Gastrocnemius medialis (tissue), 4 donors: ENCODE measurements around the gene PTPN22. TPM values are rescaled to one million over a fixed set of nuclear protein-coding genes. Genes with fewer than 3 reads are reported as not detected.

Experiments
- ATAC-seq, 2 donors: fragments of 150-250 bp; one replicate each; pipeline ENCODE4 v1.9.1; 2016
- DNase-seq, 2 donors: peaks; one replicate each; pipeline ENCODE4 v3.0.0-alpha.2; 2019
- H3K27ac ChIP-seq, 4 donors: fragments of 200-600 bp; sonication (generic); 1 replicate in 1 of 4; 2 replicates in 3 of 4; pipeline ENCODE4 v1.5.1; 2016 to 2018; ENCODE audit warnings: mild to moderate bottlenecking in 2 of 4, moderate library complexity in 1 of 4
- H3K27me3 ChIP-seq, 3 donors: fragments of 200-600 bp; sonication (generic) in 2 of 3; 1 replicate in 1 of 3; 2 replicates in 2 of 3; pipeline versions ENCODE4 v1.5.1 to v1.6.0; 2016 to 2019; ENCODE audit warnings: mild to moderate bottlenecking in 1 of 3, moderate library complexity in 1 of 3
- H3K36me3 ChIP-seq, 2 donors: fragments of 200-600 bp; sonication (generic) in 1 of 2; one replicate each; pipeline ENCODE4 v1.5.1; 2017 to 2018
- H3K4me1 ChIP-seq, 2 donors: fragments of 200-600 bp; sonication (generic) in 1 of 2; one replicate each; pipeline ENCODE4 v1.5.1; 2016 to 2017; ENCODE audit warnings: mild to moderate bottlenecking in 2 of 2
- H3K4me3 ChIP-seq, 4 donors: fragments of 200-600 bp; sonication (generic) in 3 of 4; 1 replicate in 1 of 4; 2 replicates in 3 of 4; pipeline ENCODE4 v1.5.1; 2016 to 2019; ENCODE audit warnings: mild to moderate bottlenecking in 2 of 4
- H3K9me3 ChIP-seq, 3 donors: fragments of 200-600 bp; sonication (generic) in 2 of 3; 1 replicate in 1 of 3; 2 replicates in 2 of 3; pipeline ENCODE4 v1.5.1; 2016 to 2019
- CTCF ChIP-seq, 5 experiments: fragments of 450-650 bp in 3 of 5; fragments of 200-600 bp in 2 of 5; sonication (generic) in 2 of 5; IDR thresholded peaks in 4 of 5; conservative IDR thresholded peaks in 1 of 5; 1 replicate in 4 of 5; 2 replicates in 1 of 5; pipeline ENCODE4 v1.5.1; 2016 to 2019; ENCODE audit warnings: antibody characterized with exemption in 5 of 5, mild to moderate bottlenecking in 3 of 5, moderate library complexity in 3 of 5
- POLR2A ChIP-seq, 2 donors: fragments of 450-650 bp; IDR thresholded peaks; one replicate each; pipeline ENCODE4 v1.6.1; 2017; ENCODE audit warnings: antibody characterized with exemption in 2 of 2, mild to moderate bottlenecking in 2 of 2, moderate library complexity in 2 of 2
- in situ Hi-C, 4 donors: fragments of 200-750 bp; cut with MboI; loops; one replicate each; pipeline versions ENCODE4 v1.15.0 to v1.8.0; 2017; ENCODE audit warnings: low sequenced_read_pairs in 4 of 4
- intact Hi-C: fragments of 100-400 bp; cut with DNase I; formaldehyde crosslinking; loops from one replicate; pipeline ENCODE4 v1.15.1; 2023; ENCODE audit warnings: low total_unique reads
- total RNA-seq, 4 donors: library from RNA; depleted of rRNA; stranded (reverse); fragments of >200 nt; gene quantifications; one replicate each; pipeline versions ENCODE4 v1.1.0 to v1.2.3, GENCODE V29; 2016

The PTPN22 gene
- total RNA-seq, 4 donors from 2014 or later = 0.10 to 1.7 (median 0.63) TPM

GRCh38 chr1:113818578-113818977 lies 52.9 kb downstream of the PTPN22 start:
- TF ChIP-seq POLR2A (IDR thresholded peaks at IDR 0.05) (no peak), CTCF (IDR thresholded peaks at IDR 0.05 in 4 of 5, conservative IDR thresholded peaks at IDR 0.05 in 1 of 5) (no peak)
- Histone ChIP-seq H3K27ac (peak overlapping the region in 3 of 4 donors; percentile 30 to 64 (median 48)), H3K9me3 (no peaks in the 10 kb centered on the region), H3K27me3 (no peaks in the 10 kb centered on the region), H3K4me3 (no peak overlapping the region), H3K36me3 (no peaks in the 10 kb centered on the region), H3K4me1 (no peaks in the 10 kb centered on the region)
- peak; percentile 80 to 81 for ATAC-seq
- in situ Hi-C loops (loop anchor here in 2 of 4 donors (10.0 kb wide), 2 partner anchors 86 to 116 kb away; partner anchors contain the start of genes AP4B1 (in 1 of the 2) and DCLRE1B (in 1 of the 2)), intact Hi-C loops (loop anchor here (10.0 kb wide), 2 partner anchors 424 to 766 kb away; partner anchors contain the start of genes BCAS2 and MAGI3)
- no peak for DNase-seq

GRCh38 chr1:113813218-113813617 lies 58.3 kb downstream of the PTPN22 start:
- no peak for DNase-seq
- TF ChIP-seq CTCF (IDR thresholded peaks at IDR 0.05 in 4 of 5, conservative IDR thresholded peaks at IDR 0.05 in 1 of 5) (no peak), POLR2A (IDR thresholded peaks at IDR 0.05) (no peak)
- Histone ChIP-seq H3K4me1 (peaks cover 23 to 34% of the 10 kb centered on the region in 2 donors), H3K27ac (peak overlapping the region; percentile 94 to 98 (median 96)), H3K27me3 (no peaks in the 10 kb centered on the region), H3K4me3 (peak overlapping the region in 2 of 4 donors; percentile 47 to 96), H3K36me3 (no peaks in the 10 kb centered on the region), H3K9me3 (no peaks in the 10 kb centered on the region)
- intact Hi-C loops = loop anchor here (10.0 kb wide), 2 partner anchors 418 to 772 kb away; partner anchors contain the start of genes BCAS2 and MAGI3
- in situ Hi-C loops = loop anchor here in 2 of 4 donors (10.0 kb wide), 2 partner anchors 92 to 122 kb away; partner anchors contain the start of genes AP4B1 (in 1 of the 2) and DCLRE1B (in 1 of the 2)
- no peak for ATAC-seq

- Histone ChIP-seq H3K36me3 (no peaks in the 10 kb centered on the region), H3K9me3 (no peaks in the 10 kb centered on the region), H3K4me1 (peaks cover 23 to 38% of the 10 kb centered on the region in 2 donors), H3K4me3 (peak overlapping the region; percentile 47 to 96 (median 91)), H3K27me3 (no peaks in the 10 kb centered on the region), H3K27ac (peak overlapping the region; percentile 94 to 98 (median 96))
- TF ChIP-seq POLR2A (IDR thresholded peaks at IDR 0.05) (no peak), CTCF (IDR thresholded peaks at IDR 0.05 in 4 of 5, conservative IDR thresholded peaks at IDR 0.05 in 1 of 5) (no peak)
- ATAC-seq (no peak), DNase-seq (no peak)
- intact Hi-C loops = loop anchor here (1.0 to 10.0 kb wide), 5 partner anchors 53 to 772 kb away; partner anchors contain the start of genes BCAS2, DCLRE1B, HIPK1 and MAGI3
- in situ Hi-C loops = loop anchor here in 2 of 4 donors (10.0 kb wide), 2 partner anchors 92 to 122 kb away; partner anchors contain the start of genes AP4B1 (in 1 of the 2) and DCLRE1B (in 1 of the 2)
Measured at GRCh38 chr1:113812661-113813135, 58.8 kb downstream of the PTPN22 start.

- Histone ChIP-seq H3K27me3 (no peaks in the 10 kb centered on the region), H3K4me3 (peak within 1 kb of the TSS; percentile 86 to 96 (median 91)), H3K27ac (peak within 1 kb of the TSS; percentile 94 to 98 (median 96)), H3K36me3 (no peaks in the 10 kb centered on the region), H3K9me3 (no peaks in the 10 kb centered on the region), H3K4me1 (peaks cover 23 to 38% of the 10 kb centered on the region in 2 donors)
- peak; percentile 99 for DNase-seq
- TF ChIP-seq CTCF (IDR thresholded peaks at IDR 0.05 in 4 of 5, conservative IDR thresholded peaks at IDR 0.05 in 1 of 5) (peak in 2 of 5 experiments; percentile 12 to 34), POLR2A (IDR thresholded peaks at IDR 0.05) (peak; percentile 91 to 99)
- intact Hi-C loops (loop anchor here (1.0 to 10.0 kb wide), 6 partner anchors 28 to 773 kb away; partner anchors contain the start of genes BCAS2, DCLRE1B, HIPK1 and MAGI3), in situ Hi-C loops (loop anchor here in 2 of 4 donors (10.0 kb wide), 2 partner anchors 93 to 123 kb away; partner anchors contain the start of genes AP4B1 (in 1 of the 2) and DCLRE1B (in 1 of the 2))
- peak; percentile 97 to 99 for ATAC-seq
Measured at GRCh38 chr1:113811888-113812660, 59.4 kb downstream of the PTPN22 start, which contains the start of gene RSBN1. Gene RSBN1 (minus strand): TSS chr1:113812476. CDS start chr1:113812412, 64 bp downstream.
